ENCODE results near the gene LLCFC1. TPM values are rescaled to one million over a fixed set of nuclear protein-coding genes. Genes with fewer than 3 reads are reported as not detected.
A peak's percentile ranks its signal among the peaks of the same experiment; 100 is the strongest.

LLCFC1 gene
- total RNA-seq, 1 donor from 2014 or later: not detected

- H3K4me3 ChIP-seq: no peak overlapping the region
- H3K9me3 ChIP-seq: no peaks in the 10 kb centered on the region
- no peaks in the 10 kb centered on the region for H3K4me1 ChIP-seq
- H3K27ac ChIP-seq: no peak overlapping the region
- no peak for DNase-seq (ENCODE audit: low spot score in 2 of 2)
- no peaks in the 10 kb centered on the region for H3K27me3 ChIP-seq
- TF ChIP-seq, protein P1, sequence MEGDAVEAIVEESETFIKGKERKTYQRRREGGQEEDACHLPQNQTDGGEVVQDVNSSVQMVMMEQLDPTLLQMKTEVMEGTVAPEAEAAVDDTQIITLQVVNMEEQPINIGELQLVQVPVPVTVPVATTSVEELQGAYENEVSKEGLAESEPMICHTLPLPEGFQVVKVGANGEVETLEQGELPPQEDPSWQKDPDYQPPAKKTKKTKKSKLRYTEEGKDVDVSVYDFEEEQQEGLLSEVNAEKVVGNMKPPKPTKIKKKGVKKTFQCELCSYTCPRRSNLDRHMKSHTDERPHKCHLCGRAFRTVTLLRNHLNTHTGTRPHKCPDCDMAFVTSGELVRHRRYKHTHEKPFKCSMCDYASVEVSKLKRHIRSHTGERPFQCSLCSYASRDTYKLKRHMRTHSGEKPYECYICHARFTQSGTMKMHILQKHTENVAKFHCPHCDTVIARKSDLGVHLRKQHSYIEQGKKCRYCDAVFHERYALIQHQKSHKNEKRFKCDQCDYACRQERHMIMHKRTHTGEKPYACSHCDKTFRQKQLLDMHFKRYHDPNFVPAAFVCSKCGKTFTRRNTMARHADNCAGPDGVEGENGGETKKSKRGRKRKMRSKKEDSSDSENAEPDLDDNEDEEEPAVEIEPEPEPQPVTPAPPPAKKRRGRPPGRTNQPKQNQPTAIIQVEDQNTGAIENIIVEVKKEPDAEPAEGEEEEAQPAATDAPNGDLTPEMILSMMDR (IDR thresholded peaks at IDR 0.05): no peak
- intact Hi-C loops (cut with DNase I): no loop called here
- H3K36me3 ChIP-seq: no peaks in the 10 kb centered on the region
Observed at GRCh38 chr7:142906643-142907042, 32.6 kb upstream of the LLCFC1 start.

GRCh38 chr7:142908290-142908689 lies 31.0 kb upstream of the LLCFC1 start:
- Histone ChIP-seq H3K4me1 (no peaks in the 10 kb centered on the region), H3K27me3 (no peaks in the 10 kb centered on the region), H3K36me3 (no peaks in the 10 kb centered on the region), H3K9me3 (no peaks in the 10 kb centered on the region), H3K4me3 (no peak overlapping the region), H3K27ac (no peak overlapping the region)
- no peak for DNase-seq (ENCODE audit: low spot score in 2 of 2)
- intact Hi-C loops (cut with DNase I): no loop called here
- TF ChIP-seq, protein P1 (IDR thresholded peaks at IDR 0.05): no peak

DNA sequence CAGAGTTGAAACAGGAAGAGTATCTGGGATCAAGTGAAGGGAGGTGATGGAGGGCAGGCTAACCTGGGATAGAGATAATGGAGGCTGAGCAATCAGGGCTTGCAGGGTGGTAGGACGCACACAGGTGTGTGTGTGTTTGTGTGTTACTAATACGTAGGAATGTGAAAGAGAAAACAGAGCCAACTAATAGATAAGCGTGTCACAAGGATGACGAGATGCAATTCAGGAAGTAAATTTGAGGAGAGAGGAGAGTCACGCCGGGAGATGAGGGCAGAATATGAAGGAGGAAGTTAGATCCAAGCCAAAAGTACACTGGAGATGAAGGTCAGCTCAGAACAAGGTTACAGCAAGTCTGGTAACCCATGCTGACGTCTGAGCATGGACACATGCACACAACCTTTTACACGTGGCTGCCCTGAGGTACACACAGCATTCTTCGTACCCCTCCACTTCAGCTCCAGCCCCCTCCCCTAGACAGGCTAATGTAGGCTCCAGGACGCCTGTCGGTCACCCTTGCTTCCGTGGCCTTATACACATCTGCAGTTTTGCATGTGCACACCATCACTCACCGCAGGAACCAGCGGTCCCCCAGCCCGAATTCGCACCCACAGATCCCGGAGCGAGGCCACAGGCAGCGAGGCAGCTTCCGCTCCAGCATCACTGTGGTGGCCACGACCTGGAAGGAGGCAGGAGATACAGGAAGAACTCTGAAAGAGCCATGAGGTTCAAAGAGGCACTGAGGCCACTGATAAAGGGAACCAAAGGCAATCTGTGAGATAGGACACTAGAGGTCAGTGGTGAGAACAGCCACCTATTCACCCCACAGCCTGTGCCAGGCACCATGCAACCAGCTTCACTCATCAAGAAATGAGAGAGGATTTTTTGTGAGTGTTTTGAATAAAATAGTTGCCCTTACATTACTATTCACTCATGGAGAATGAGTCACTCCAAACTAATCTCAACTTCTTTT lies 30.1 kb upstream of the LLCFC1 start:
- no peaks in the 10 kb centered on the region for H3K4me1 ChIP-seq
- no peak for DNase-seq (ENCODE audit: low spot score in 2 of 2)
- no peaks in the 10 kb centered on the region for H3K27me3 ChIP-seq
- no peaks in the 10 kb centered on the region for H3K36me3 ChIP-seq
- H3K9me3 ChIP-seq: no peaks in the 10 kb centered on the region
- TF ChIP-seq, protein P1 (IDR thresholded peaks at IDR 0.05): peak in 1 of 3 experiments; percentile 9
- intact Hi-C loops (cut with DNase I): no loop called here
- no peak overlapping the region for H3K27ac ChIP-seq
- no peak overlapping the region for H3K4me3 ChIP-seq

GRCh38 chr7:142910031-142910433 lies 29.3 kb upstream of the LLCFC1 start:
- DNase-seq (ENCODE audit: low spot score in 2 of 2): no peak
- intact Hi-C loops (cut with DNase I): no loop called here
- no peaks in the 10 kb centered on the region for H3K4me1 ChIP-seq
- H3K27me3 ChIP-seq: no peaks in the 10 kb centered on the region
- no peak overlapping the region for H3K4me3 ChIP-seq
- no peaks in the 10 kb centered on the region for H3K36me3 ChIP-seq
- TF ChIP-seq, protein P1 (IDR thresholded peaks at IDR 0.05): no peak
- H3K27ac ChIP-seq: no peak overlapping the region
- H3K9me3 ChIP-seq: no peaks in the 10 kb centered on the region

DNA sequence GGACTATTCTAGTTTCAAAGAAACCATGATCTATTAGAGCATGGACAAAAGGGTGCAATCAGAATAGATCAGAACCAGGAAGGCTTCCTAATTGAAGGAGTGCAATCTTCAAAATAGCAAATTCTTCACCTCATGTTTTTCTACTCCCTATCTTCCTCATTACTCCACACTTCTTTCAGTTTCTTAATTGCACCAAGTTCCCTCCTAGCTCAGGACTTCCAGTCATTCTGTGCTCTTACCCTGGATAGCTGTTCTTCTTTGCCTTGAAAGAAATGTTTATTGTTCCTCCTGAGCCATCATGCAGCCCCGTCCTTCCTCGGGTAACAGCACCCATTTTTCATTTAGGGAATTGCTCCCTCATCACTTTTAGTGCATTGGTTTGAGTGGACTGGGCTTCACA lies 28.8 kb upstream of the LLCFC1 start:
- H3K9me3 ChIP-seq: no peaks in the 10 kb centered on the region
- no peaks in the 10 kb centered on the region for H3K27me3 ChIP-seq
- no peak for DNase-seq (ENCODE audit: low spot score in 2 of 2)
- H3K4me3 ChIP-seq: no peak overlapping the region
- no peak overlapping the region for H3K27ac ChIP-seq
- TF ChIP-seq, protein P1 (IDR thresholded peaks at IDR 0.05): no peak
- intact Hi-C loops (cut with DNase I): no loop called here
- H3K4me1 ChIP-seq: no peaks in the 10 kb centered on the region
- H3K36me3 ChIP-seq: no peaks in the 10 kb centered on the region
